ENCODE measurements around the gene COLGALT1.
"Not testable (repeated sequence)": the region's sequence is repeated elsewhere in the genome, so short reads cannot be mapped to it uniquely, and the experiment has no call there.

COLGALT1 gene

GRCh38 chr19:17544418-17544817 is 11.0 kb upstream of the COLGALT1 start:
- no peak for TF ChIP-seq CTCF (IDR thresholded peaks at IDR 0.05; ENCODE audit: control extremely low read depth, extremely low read depth, low read depth, missing control alignments)
- POLR2A ChIA-PET: interaction anchor here (0.6 kb wide), 1 partner anchor 10 kb away, joined by 3 read pairs; no protein-coding TSS in a partner anchor
- CTCF ChIA-PET: interaction anchor here (1.4 to 2.6 kb wide), 2 partner anchors 15 to 48 kb away, joined by 6 read pairs; no protein-coding TSS in a partner anchor
- no peak for DNase-seq (ENCODE audit: extremely low spot score)

- ChIA-PET POLR2A (no interaction called here), CTCF (interaction anchor here (1.0 to 1.3 kb wide), 2 partner anchors 25 to 52 kb away, joined by 3 to 4 read pairs; no protein-coding TSS in a partner anchor)
- no peak for DNase-seq (ENCODE audit: extremely low spot score)
- no peak for TF ChIP-seq CTCF (IDR thresholded peaks at IDR 0.05; ENCODE audit: control extremely low read depth, extremely low read depth, low read depth, missing control alignments)
These were observed 7.3 kb upstream of the COLGALT1 start for GRCh38 chr19:17548145-17548544.

- CTCF ChIA-PET: interaction anchor here (0.7 to 1.7 kb wide), 4 partner anchors 11 to 384 kb away, joined by 3 to 5 read pairs (median 4); partner anchors contain the start of gene CCDC124
- POLR2A ChIA-PET: no interaction called here
- no peak for DNase-seq (ENCODE audit: extremely low spot score)
- no peak for TF ChIP-seq CTCF (IDR thresholded peaks at IDR 0.05; ENCODE audit: control extremely low read depth, extremely low read depth, low read depth, missing control alignments)
These were observed 6.2 kb upstream of the COLGALT1 start for GRCh38 chr19:17549085-17549740.

GRCh38 chr19:17550076-17550667 is 5.3 kb upstream of the COLGALT1 start:
- ChIA-PET CTCF (interaction anchor here (1.1 to 1.7 kb wide), 4 partner anchors 23 to 383 kb away, joined by 3 to 5 read pairs (median 4); partner anchors contain the start of gene CCDC124), POLR2A (no interaction called here)
- no peak for TF ChIP-seq CTCF (IDR thresholded peaks at IDR 0.05; ENCODE audit: control extremely low read depth, extremely low read depth, low read depth, missing control alignments)
- DNase-seq (ENCODE audit: extremely low spot score): no peak

GRCh38 chr19:17552735-17553134 is 2.7 kb upstream of the COLGALT1 start:
- POLR2A ChIA-PET: interaction anchor here (0.6 to 1.1 kb wide), 2 partner anchors 42 to 330 kb away, joined by 3 to 5 read pairs; partner anchors contain the start of gene PGLS
- not testable (repeated sequence) for DNase-seq (ENCODE audit: extremely low spot score)
- CTCF ChIA-PET: interaction anchor here (1.2 to 2.1 kb wide), 7 partner anchors 13 to 105 kb away, joined by 3 to 11 read pairs (median 3); a partner anchor contains a TSS

- TF ChIP-seq CTCF (IDR thresholded peaks at IDR 0.05; ENCODE audit: control extremely low read depth, extremely low read depth, low read depth, missing control alignments): no peak
- no peak for DNase-seq (ENCODE audit: extremely low spot score)
- ChIA-PET POLR2A (interaction anchor here (0.6 to 1.1 kb wide), 2 partner anchors 42 to 331 kb away, joined by 3 to 5 read pairs; partner anchors contain the start of gene PGLS), CTCF (interaction anchor here (1.2 to 2.1 kb wide), 7 partner anchors 13 to 105 kb away, joined by 3 to 11 read pairs (median 3); a partner anchor contains a TSS)
These were observed 2.2 kb upstream of the COLGALT1 start for GRCh38 chr19:17553256-17553655.
